A673 (cell line): Measurements from ENCODE around the gene ZBTB34.

Experiments used
- CTCF ChIP-seq: fragments of 300-800, 200-600 bp; sonication (generic); conservative IDR thresholded peaks from 2 replicates; pipeline ENCODE4 v1.5.1; 2017; ENCODE audit warnings: low read depth, mild to moderate bottlenecking, antibody characterized with exemption, low read length, moderate library complexity, mixed read lengths
- EZH2 ChIP-seq: fragments of 200-600 bp; sonication (generic); IDR thresholded peaks from 2 replicates; pipeline ENCODE4 v1.6.1; 2017; ENCODE audit warnings: borderline replicate concordance, low read depth, mild to moderate bottlenecking, mixed read lengths, antibody characterized with exemption, low read length; ENCODE audit not compliant: poor library complexity, severe bottlenecking

- TF ChIP-seq CTCF = no peak
- no peak for TF ChIP-seq EZH2
Observed at GRCh38 chr9:126904586-126904985, 44.1 kb downstream of the ZBTB34 start.
